GM21423 (cell line): ENCODE measurements around the gene AUTS2.

Experiments
- ATAC-seq: cut with Tn5 transposase; IDR thresholded peaks from one replicate; pipeline ENCODE4 v1.9.1; 2021; ENCODE audit warnings: mild to moderate bottlenecking, moderate library complexity; ENCODE audit not compliant: unreplicated experiment

The AUTS2 gene

GRCh38 chr7:69837387-69838068 lies 239.3 kb downstream of the AUTS2 start:
- ATAC-seq = no peak

- ATAC-seq = peak; percentile 58
Observed at GRCh38 chr7:69839782-69840181, 241.5 kb downstream of the AUTS2 start.

GRCh38 chr7:69840248-69840647 lies 242.0 kb downstream of the AUTS2 start:
- no peak for ATAC-seq

GRCh38 chr7:69843653-69844052 lies 245.4 kb downstream of the AUTS2 start:
- peak; percentile 58 for ATAC-seq

GRCh38 chr7:69844264-69844868 lies 246.1 kb downstream of the AUTS2 start:
- no peak for ATAC-seq

GRCh38 chr7:69845721-69846495 lies 247.6 kb downstream of the AUTS2 start:
- no peak for ATAC-seq

- ATAC-seq = no peak
Observed at GRCh38 chr7:69847921-69848612, 249.8 kb downstream of the AUTS2 start.

GRCh38 chr7:69849268-69849667 lies 251.0 kb downstream of the AUTS2 start:
- ATAC-seq = no peak

GRCh38 chr7:69857014-69857413 lies 258.7 kb downstream of the AUTS2 start:
- ATAC-seq = no peak

- ATAC-seq = no peak
Observed at GRCh38 chr7:69858471-69858870, 260.2 kb downstream of the AUTS2 start.

- ATAC-seq = no peak
Observed at GRCh38 chr7:69859342-69859741, 261.1 kb downstream of the AUTS2 start.

- ATAC-seq = no peak
Observed at GRCh38 chr7:69860486-69860885, 262.2 kb downstream of the AUTS2 start.

- ATAC-seq = no peak
Observed at GRCh38 chr7:69860941-69861622, 262.8 kb downstream of the AUTS2 start.

- ATAC-seq = no peak
Observed at GRCh38 chr7:69862413-69863064, 264.3 kb downstream of the AUTS2 start.

- no peak for ATAC-seq
Observed at GRCh38 chr7:69864274-69864673, 266.0 kb downstream of the AUTS2 start.

GRCh38 chr7:69864822-69865221 lies 266.5 kb downstream of the AUTS2 start:
- peak; percentile 51 for ATAC-seq

- ATAC-seq = no peak
Observed at GRCh38 chr7:69868921-69869320, 270.6 kb downstream of the AUTS2 start.

GRCh38 chr7:69871213-69871885 lies 273.1 kb downstream of the AUTS2 start:
- ATAC-seq = no peak

- ATAC-seq = no peak
Observed at GRCh38 chr7:69871886-69872569, 273.8 kb downstream of the AUTS2 start.
